VCaP (cell line): ENCODE measurements around the gene PDLIM1.

Experiments used
- H3K27ac ChIP-seq: fragments of 450-650 bp; 2 replicates; pipeline ENCODE4 v1.5.1; 2017
- TF ChIP-seq, protein P1 (sequence below): fragments of 450-650 bp; conservative IDR thresholded peaks from 2 replicates; pipeline ENCODE4 v1.5.1; 2017; ENCODE audit warnings: mild to moderate bottlenecking, moderate library complexity

The PDLIM1 gene

DNA sequence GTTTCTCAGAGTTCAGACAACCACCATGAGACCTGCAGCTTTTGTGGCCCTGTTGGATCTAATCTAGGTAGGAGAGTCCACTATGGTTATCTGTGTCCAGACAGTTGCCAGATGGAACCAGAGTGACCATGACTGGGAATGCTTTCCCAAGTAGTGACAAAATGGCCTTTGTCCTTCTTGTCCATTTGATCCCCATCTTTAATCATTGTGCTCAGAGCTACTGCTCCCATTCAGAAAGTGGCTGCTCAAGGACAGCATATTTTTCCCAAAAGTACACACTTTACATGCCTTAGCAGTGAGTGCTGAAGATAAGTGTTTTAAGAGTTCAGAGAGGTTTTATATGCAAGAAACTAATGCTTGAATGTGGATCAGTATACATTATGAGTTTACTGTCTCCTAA, 102.2 kb downstream of the PDLIM1 start:
- no peak overlapping the region for H3K27ac ChIP-seq
- TF ChIP-seq, protein P1, sequence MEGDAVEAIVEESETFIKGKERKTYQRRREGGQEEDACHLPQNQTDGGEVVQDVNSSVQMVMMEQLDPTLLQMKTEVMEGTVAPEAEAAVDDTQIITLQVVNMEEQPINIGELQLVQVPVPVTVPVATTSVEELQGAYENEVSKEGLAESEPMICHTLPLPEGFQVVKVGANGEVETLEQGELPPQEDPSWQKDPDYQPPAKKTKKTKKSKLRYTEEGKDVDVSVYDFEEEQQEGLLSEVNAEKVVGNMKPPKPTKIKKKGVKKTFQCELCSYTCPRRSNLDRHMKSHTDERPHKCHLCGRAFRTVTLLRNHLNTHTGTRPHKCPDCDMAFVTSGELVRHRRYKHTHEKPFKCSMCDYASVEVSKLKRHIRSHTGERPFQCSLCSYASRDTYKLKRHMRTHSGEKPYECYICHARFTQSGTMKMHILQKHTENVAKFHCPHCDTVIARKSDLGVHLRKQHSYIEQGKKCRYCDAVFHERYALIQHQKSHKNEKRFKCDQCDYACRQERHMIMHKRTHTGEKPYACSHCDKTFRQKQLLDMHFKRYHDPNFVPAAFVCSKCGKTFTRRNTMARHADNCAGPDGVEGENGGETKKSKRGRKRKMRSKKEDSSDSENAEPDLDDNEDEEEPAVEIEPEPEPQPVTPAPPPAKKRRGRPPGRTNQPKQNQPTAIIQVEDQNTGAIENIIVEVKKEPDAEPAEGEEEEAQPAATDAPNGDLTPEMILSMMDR: no peak

- TF ChIP-seq, protein P1: no peak
Observed at GRCh38 chr10:95187617-95188016, 103.2 kb downstream of the PDLIM1 start.

More at GRCh38 chr10:95187617-95188016, 103.2 kb downstream of the PDLIM1 start:
- H3K27ac ChIP-seq: no peak overlapping the region
